Stimulated activated memory B cell treated with anti-CD40 and anti-IgM and Interleukin-4, amounts not matched to agents 10 μg/mL and 1 μg/mL and 100 μg/mL, for 72 hours (primary cell): Measurements from ENCODE around the gene RGS4.

ENCODE experiments used
- ATAC-seq: fragments of 150-1000 bp; cut with Tn5 transposase; 2 replicates; pipeline ENCODE4 v1.10.0; 2021
- H3K27ac Mint-ChIP-seq: one replicate; pipeline ENCODE4 v1.8.0; 2022; ENCODE audit warnings: mild to moderate bottlenecking, mixed read lengths
- H3K27me3 Mint-ChIP-seq: one replicate; pipeline ENCODE4 v1.8.0; 2022; ENCODE audit warnings: mixed read lengths
- H3K36me3 Mint-ChIP-seq: one replicate; pipeline ENCODE4 v1.8.0; 2022; ENCODE audit warnings: mixed read lengths
- H3K4me1 Mint-ChIP-seq: one replicate; pipeline ENCODE4 v1.8.0; 2022; ENCODE audit warnings: mixed read lengths
- H3K4me3 Mint-ChIP-seq: one replicate; pipeline ENCODE4 v1.8.0; 2022; ENCODE audit warnings: mild to moderate bottlenecking, moderate library complexity, mixed read lengths
- H3K9me3 Mint-ChIP-seq: one replicate; pipeline ENCODE4 v1.8.0; 2022; ENCODE audit warnings: mixed read lengths

The RGS4 gene

DNA sequence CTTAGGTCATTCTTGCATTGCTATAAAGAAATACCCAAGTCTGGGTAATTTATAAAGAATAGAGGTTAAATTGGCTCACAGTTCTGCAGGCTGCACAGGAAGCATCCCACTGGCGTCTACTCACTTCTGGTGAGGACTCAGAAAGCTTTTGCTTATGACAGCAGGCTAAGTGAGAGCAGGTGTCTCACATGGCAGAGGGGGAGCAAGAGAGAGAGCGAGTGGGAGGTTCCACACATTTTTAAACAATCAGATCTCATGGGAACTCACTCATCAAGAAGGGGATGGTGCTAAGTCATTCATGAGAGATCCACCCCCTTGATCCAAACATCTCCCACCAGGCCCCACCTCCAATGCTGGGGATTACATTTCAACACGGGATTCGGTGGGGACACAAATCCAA is 13.6 kb upstream of the RGS4 start:
- Mint-ChIP-seq H3K4me3 (no peak overlapping the region), H3K27me3 (peaks cover 19% of the 10 kb centered on the region), H3K4me1 (no peaks in the 10 kb centered on the region), H3K9me3 (no peaks in the 10 kb centered on the region), H3K36me3 (no peaks in the 10 kb centered on the region), H3K27ac (no peak overlapping the region)
- ATAC-seq: no peak

DNA sequence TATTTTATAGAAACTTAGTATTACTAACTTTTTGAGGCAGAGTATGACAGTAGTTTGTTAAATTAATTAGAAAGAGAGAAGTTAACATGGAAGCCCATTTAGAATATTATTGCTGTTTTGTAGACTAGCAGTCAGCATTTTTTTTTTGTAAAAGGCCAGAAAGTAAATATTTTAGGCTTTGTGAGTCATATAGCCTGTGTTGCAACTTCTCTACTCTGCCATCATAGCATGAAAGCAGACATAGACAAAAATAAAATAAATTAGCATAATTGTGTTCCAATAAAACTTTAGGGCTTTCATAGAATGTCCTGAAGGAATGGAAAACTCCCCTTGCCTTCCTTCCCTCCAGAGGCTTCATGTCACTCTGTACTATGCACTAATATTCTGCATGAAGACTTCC is 12.3 kb upstream of the RGS4 start:
- H3K9me3 Mint-ChIP-seq: no peaks in the 10 kb centered on the region
- no peaks in the 10 kb centered on the region for H3K36me3 Mint-ChIP-seq
- no peaks in the 10 kb centered on the region for H3K4me1 Mint-ChIP-seq
- no peak for ATAC-seq
- no peak overlapping the region for H3K4me3 Mint-ChIP-seq
- H3K27ac Mint-ChIP-seq: no peak overlapping the region
- peaks cover 19% of the 10 kb centered on the region for H3K27me3 Mint-ChIP-seq

DNA sequence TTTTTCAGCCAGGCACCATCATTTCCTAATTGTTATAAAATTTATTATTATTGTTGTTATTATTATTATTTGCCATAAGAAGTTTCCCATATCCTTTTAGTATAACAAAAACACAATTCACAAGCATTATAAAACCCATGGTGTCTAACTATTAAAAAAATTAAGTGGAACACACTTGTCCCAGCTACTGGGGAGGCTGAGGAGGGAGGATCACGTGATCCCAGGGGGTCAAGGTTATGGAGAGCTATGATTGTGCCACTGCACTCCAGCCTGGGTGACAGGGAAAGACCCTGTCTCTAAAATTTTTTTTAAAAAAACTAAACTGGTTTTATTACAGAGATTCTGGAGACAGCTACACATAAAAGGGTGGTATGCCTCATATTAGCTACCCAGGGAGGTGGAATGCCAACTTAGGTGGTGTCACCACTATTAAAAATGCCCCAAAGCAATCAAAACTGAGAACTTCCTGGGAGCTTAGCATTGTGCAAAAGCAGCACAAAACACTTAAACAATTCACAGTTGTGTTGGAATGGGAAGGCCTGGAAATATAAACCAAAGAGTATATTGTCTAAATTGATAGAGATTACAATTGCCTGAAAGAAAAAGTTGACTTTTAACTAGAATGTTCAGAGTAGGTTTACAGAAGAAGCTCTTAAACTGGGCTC is 8.7 kb upstream of the RGS4 start:
- H3K27ac Mint-ChIP-seq: no peak overlapping the region
- no peaks in the 10 kb centered on the region for H3K4me1 Mint-ChIP-seq
- ATAC-seq: no peak
- H3K27me3 Mint-ChIP-seq: peaks cover 9% of the 10 kb centered on the region
- no peaks in the 10 kb centered on the region for H3K9me3 Mint-ChIP-seq
- H3K4me3 Mint-ChIP-seq: no peak overlapping the region
- no peaks in the 10 kb centered on the region for H3K36me3 Mint-ChIP-seq

DNA sequence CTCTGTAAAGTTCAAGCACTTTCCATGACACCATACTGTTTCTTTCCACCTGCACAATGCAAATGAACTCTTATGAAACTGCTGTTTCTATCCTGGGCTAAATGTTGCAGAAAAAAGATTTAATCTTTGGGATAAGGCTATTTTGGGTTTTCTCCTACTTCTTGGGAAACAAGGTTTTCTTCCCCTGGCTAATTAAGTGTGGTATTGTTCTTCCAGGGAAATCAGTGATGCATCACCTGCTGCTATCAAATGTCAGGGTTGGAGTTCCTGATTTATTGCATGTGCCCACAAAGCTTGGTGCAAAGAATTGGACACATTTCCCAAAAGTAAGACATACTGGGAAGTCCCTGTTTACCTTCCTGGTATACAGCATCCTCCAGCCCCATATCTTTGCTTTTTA is 6.0 kb upstream of the RGS4 start:
- Mint-ChIP-seq H3K4me1 (no peaks in the 10 kb centered on the region), H3K9me3 (no peaks in the 10 kb centered on the region), H3K36me3 (no peaks in the 10 kb centered on the region), H3K27ac (no peak overlapping the region), H3K27me3 (peaks cover 16% of the 10 kb centered on the region), H3K4me3 (no peak overlapping the region)
- no peak for ATAC-seq

DNA sequence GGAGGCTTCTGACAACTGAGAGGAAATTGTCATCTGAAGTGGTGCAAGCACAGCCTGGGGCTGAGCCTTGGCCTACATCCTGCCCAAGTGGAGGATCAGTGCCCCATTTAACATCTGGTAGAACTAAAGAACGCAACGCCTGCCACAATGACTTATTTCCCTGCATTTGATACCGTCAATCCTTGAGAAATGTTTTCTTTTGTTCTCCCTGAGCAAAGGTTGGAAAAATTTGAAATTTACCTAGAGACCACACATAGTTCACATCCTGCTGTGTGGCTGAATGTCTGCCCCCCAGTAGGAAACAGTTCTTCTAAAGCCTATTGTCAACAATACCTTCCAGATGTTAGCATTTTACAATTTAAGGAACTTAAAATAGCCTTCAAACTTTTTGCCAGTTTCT is 5.6 kb upstream of the RGS4 start:
- peaks cover 21% of the 10 kb centered on the region for H3K27me3 Mint-ChIP-seq
- H3K36me3 Mint-ChIP-seq: no peaks in the 10 kb centered on the region
- H3K27ac Mint-ChIP-seq: no peak overlapping the region
- no peaks in the 10 kb centered on the region for H3K9me3 Mint-ChIP-seq
- no peaks in the 10 kb centered on the region for H3K4me1 Mint-ChIP-seq
- H3K4me3 Mint-ChIP-seq: no peak overlapping the region
- no peak for ATAC-seq

DNA sequence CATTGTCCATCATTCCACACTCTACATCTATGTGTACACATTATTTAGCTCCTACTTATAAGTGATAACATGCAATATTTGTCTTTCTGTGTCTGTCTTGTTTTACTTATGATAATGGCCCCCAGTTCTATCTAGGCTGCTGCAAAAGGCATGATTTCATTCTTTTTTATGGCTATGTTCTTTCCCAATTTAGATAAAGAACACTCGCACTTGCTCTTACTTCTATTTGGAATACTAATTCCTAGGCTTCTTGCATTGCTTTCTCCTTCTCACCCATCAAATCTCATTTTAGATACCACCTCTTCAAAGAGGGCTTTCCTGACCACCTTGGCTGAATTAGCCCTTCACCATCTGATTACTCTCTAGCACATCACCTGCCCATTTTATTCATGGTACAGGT is 3.0 kb upstream of the RGS4 start:
- peaks cover 38% of the 10 kb centered on the region for H3K27me3 Mint-ChIP-seq
- no peak overlapping the region for H3K27ac Mint-ChIP-seq
- H3K4me1 Mint-ChIP-seq: no peaks in the 10 kb centered on the region
- no peak for ATAC-seq
- H3K4me3 Mint-ChIP-seq: no peak overlapping the region
- no peaks in the 10 kb centered on the region for H3K36me3 Mint-ChIP-seq
- no peaks in the 10 kb centered on the region for H3K9me3 Mint-ChIP-seq

DNA sequence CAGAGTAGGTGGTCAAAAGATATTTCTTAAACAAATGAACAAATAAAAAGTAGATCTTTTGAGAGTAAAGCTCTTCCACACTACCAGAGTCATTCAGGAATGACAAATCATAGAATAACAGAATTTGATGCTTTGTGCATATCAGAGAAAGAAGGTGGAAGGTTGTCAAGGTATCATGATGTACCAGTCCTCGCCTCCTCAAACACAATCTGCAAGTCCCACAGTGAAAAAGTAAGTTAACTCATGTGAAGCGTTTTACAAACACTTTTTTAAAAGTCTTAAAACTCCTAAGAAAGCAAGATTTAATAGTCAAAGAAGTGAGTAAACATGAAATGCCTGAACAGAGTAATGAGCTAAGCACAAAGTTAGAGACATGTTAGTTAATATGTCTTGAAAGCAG is 2.5 kb upstream of the RGS4 start:
- Mint-ChIP-seq H3K36me3 (no peaks in the 10 kb centered on the region), H3K4me1 (no peaks in the 10 kb centered on the region), H3K27me3 (peaks cover 38% of the 10 kb centered on the region), H3K9me3 (no peaks in the 10 kb centered on the region), H3K4me3 (no peak overlapping the region), H3K27ac (no peak overlapping the region)
- ATAC-seq: no peak

DNA sequence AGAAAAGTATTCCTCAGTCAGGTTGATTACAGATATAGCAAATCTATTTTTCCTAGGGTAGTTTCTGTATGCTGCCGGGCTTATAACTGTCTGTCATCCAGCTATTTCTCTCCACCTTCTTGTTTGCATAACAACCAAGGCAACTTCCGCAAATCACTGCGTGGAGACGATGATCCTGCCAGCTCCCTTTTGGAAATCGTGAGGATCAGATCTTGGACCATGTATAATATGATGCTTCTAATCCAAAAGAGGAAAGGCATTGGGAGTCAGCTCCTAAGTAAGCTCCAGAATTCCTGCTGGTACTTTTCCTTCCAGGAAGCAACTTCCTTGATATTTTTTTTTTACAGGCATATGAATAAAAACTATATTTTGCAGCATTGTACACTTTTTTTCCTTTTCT is 445 bp upstream of the RGS4 start:
- Mint-ChIP-seq H3K4me3 (no peak overlapping the region), H3K9me3 (no peaks in the 10 kb centered on the region), H3K4me1 (no peaks in the 10 kb centered on the region), H3K36me3 (no peaks in the 10 kb centered on the region), H3K27me3 (peaks cover 38% of the 10 kb centered on the region), H3K27ac (no peak overlapping the region)
- no peak for ATAC-seq

DNA sequence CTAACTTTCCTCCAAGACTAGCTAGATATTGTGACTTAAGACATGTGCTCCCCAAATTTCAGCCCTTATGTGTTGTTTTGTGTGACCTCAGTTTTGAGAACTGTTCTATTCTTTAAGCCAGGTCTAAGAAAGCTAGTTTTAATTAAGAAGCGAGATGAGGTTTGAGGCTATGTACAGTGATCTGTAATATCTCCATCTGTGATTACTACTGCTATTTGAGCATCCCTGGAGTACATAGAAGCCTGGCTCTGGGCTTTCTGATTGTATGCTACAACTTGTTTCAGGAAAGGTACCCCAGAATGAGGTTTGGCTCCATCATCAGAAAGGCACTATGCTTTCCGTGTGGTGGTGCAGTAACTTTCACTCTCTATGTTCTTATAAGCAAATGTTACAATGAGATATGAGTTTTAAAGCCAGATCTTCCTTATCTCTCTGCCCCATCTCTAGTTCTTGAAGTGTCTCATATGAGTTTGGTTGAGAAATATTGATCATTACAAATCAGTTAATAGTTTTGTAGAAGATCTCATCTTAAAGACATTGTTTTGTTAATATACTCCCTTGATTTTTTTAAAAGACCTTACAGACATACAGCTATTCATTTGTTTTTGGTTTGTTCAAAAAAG is 605 bp downstream of the RGS4 start:
- Mint-ChIP-seq H3K27ac (no peak overlapping the region), H3K36me3 (no peaks in the 10 kb centered on the region), H3K9me3 (no peaks in the 10 kb centered on the region), H3K4me3 (no peak overlapping the region), H3K27me3 (peaks cover 38% of the 10 kb centered on the region), H3K4me1 (no peaks in the 10 kb centered on the region)
- no peak for ATAC-seq

DNA sequence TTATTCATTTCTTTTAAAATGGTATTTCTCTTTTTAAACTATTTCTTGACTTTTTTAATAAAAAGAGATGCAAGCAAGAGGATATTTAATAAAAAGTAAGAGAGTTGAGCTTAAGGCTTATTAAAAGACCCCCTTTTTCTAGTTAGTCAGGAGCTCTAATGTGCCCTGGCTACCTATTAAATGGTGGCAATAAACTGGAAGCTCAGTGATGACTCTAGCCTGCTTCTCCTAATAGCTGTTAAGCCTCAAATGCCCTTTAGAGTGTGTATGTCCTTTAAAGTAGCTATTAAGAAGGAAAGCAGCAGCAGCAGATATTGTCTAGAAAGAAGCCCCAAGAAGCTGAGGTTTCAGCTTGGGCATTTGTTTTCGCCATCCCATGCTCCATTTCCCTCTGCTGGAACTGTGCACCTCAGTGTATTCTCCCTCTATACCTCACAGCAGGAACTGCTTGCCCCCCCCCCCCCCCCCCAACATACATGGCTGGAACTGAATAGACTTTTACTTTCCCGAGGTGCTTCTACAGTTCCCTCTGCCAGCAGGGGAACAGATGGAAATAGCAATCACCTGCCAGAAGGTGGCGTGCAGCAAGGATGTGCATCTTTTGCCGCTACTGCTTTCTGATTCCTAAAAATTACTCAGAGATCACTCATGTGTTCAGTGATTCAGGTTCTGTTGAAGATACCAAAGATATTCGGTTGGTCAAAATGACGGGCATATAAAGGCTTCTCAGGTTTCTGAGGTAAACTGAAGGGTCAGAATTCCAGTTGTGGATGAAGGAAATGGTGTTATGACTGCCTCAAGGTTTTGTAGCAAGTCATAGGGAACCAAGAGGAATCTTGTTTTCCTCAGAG is 2.5 kb downstream of the RGS4 start:
- Mint-ChIP-seq H3K27me3 (peaks cover 30% of the 10 kb centered on the region), H3K9me3 (no peaks in the 10 kb centered on the region), H3K36me3 (no peaks in the 10 kb centered on the region), H3K4me3 (no peak overlapping the region), H3K4me1 (no peaks in the 10 kb centered on the region), H3K27ac (no peak overlapping the region)
- no peak for ATAC-seq

DNA sequence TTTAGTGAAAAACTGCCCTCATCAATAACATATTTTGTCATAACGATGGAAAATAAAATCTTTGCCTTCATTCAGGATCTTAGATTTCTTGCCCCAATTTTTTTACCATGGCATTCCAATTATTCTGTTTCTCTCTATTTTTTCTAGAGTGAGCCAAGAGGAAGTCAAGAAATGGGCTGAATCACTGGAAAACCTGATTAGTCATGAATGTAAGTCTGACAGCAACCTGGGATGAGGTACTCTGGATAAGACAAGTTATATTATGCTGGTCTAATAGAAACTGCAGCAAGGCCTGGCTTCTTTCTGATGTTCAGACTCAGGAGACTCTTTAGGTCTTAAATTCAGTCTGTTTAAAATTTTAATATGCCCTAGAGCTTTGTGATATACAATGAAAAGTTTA is 3.5 kb downstream of the RGS4 start:
- H3K9me3 Mint-ChIP-seq: no peaks in the 10 kb centered on the region
- ATAC-seq: no peak
- H3K36me3 Mint-ChIP-seq: no peaks in the 10 kb centered on the region
- H3K4me1 Mint-ChIP-seq: no peaks in the 10 kb centered on the region
- H3K27ac Mint-ChIP-seq: no peak overlapping the region
- H3K4me3 Mint-ChIP-seq: no peak overlapping the region
- H3K27me3 Mint-ChIP-seq: peaks cover 31% of the 10 kb centered on the region

DNA sequence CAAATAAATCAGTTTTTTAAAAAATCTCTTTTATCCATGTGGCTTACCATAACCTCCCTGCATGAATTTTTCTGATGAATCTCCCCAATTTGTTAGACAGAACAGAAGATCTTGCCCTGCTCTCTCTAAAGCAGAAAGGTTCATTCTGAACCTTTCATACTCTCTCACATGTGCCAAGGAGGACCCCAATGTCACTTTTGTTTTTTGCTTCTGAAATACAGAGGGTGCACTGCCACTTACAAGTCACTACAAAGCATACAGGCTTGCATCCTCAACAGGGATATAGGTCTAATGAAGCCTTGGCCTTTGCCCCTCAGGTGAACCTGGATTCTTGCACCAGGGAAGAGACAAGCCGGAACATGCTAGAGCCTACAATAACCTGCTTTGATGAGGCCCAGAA is 4.8 kb downstream of the RGS4 start:
- H3K27me3 Mint-ChIP-seq: peaks cover 21% of the 10 kb centered on the region
- H3K9me3 Mint-ChIP-seq: no peaks in the 10 kb centered on the region
- no peaks in the 10 kb centered on the region for H3K36me3 Mint-ChIP-seq
- no peak overlapping the region for H3K4me3 Mint-ChIP-seq
- ATAC-seq: no peak
- no peak overlapping the region for H3K27ac Mint-ChIP-seq
- no peaks in the 10 kb centered on the region for H3K4me1 Mint-ChIP-seq

DNA sequence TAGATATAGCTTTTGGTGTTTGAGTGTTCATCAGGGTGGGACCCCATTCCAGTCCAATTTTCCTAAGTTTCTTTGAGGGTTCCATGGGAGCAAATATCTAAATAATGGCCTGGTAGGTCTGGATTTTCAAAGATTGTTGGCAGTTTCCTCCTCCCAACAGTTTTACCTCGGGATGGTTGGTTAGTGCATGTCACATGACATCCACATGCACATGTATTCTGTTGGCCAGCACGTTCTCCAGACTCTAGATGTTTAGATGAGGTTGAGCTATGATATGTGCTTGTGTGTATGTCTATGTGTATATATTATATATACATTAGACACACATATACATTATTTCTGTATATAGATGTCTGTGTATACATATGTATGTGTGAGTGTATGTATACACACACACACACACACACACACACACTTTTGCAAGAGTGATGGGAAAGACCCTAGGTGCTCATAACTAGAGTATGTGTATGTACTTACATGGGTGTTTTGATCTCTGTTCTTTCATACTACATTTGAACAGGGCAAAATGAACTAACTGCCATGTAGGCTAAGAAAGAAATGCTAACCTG is 5.6 kb downstream of the RGS4 start:
- ATAC-seq: no peak
- Mint-ChIP-seq H3K27me3 (peaks cover 15% of the 10 kb centered on the region), H3K36me3 (no peaks in the 10 kb centered on the region), H3K27ac (no peak overlapping the region), H3K9me3 (no peaks in the 10 kb centered on the region), H3K4me3 (no peak overlapping the region), H3K4me1 (no peaks in the 10 kb centered on the region)

DNA sequence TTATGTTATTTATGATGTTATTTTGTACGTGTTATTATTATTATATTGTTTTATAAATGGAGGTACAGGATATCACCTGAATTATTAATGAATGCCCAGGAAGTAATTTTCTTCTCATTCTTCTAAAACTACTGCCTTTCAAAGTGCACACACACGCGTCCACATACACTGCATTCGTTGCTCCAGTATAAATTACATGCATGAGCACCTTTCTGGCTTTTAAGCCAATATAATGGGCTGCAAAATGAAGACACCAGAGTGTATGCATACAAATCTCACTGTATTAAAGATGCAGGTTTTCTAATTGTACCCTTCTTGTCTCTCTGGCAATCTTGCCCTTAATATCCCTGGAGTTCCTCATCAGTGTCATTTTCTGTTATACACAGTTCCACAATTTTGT is 6.9 kb downstream of the RGS4 start:
- Mint-ChIP-seq H3K36me3 (no peaks in the 10 kb centered on the region), H3K27me3 (peaks cover 8% of the 10 kb centered on the region), H3K4me3 (no peak overlapping the region), H3K4me1 (no peaks in the 10 kb centered on the region), H3K27ac (no peak overlapping the region), H3K9me3 (no peaks in the 10 kb centered on the region)
- no peak for ATAC-seq

DNA sequence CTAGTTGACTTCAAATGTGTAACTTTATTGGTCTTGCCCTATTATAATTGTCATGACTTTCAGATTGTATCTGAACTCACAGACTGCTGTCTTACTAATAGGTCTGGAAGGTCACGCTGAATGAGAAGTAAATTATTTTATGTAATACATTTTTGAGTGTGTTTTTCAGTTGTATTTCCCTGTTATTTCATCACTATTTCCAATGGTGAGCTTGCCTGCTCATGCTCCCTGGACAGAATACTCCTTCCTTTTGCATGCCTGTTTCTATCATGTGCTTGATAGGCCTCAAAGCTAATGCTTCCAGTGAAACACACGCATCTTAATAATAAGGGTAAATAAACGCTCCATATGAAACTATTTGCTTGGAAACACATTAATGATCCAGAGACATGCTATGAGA is 7.3 kb downstream of the RGS4 start:
- Mint-ChIP-seq H3K27ac (no peak overlapping the region), H3K36me3 (no peaks in the 10 kb centered on the region), H3K4me3 (no peak overlapping the region), H3K9me3 (no peaks in the 10 kb centered on the region), H3K27me3 (peaks cover 8% of the 10 kb centered on the region), H3K4me1 (no peaks in the 10 kb centered on the region)
- no peak for ATAC-seq
